HepG2 (cell line): ENCODE results near the gene ERMP1. TPM values are rescaled to one million over a fixed set of nuclear protein-coding genes. Genes with fewer than 3 reads are reported as not detected.

ENCODE experiments used
- BCL6 ChIP-seq: IDR thresholded peaks from 2 replicates; pipeline ENCODE4 v1.6.1; 2016; ENCODE audit warnings: missing genetic modification reagents, missing compliant biosample characterization
- EED ChIP-seq: sonication (generic); formaldehyde crosslinking; IDR thresholded peaks from 2 replicates; pipeline ENCODE4 v1.5.0; 2020; ENCODE audit warnings: mild to moderate bottlenecking, missing genetic modification reagents
- ETV5 ChIP-seq: IDR thresholded peaks from 2 replicates; pipeline ENCODE4 v1.6.1; 2018; ENCODE audit warnings: missing biosample characterization, missing genetic modification reagents, inconsistent platforms, borderline replicate concordance
- NFKBIZ ChIP-seq: IDR thresholded peaks from 2 replicates; pipeline ENCODE4 v1.6.1; 2018; ENCODE audit warnings: missing genetic modification reagents, missing compliant biosample characterization
- SOX6 ChIP-seq, 2 experiments: fragments of 450-650 bp in 1 of 2; sonication (generic) in 1 of 2; formaldehyde crosslinking in 1 of 2; IDR thresholded peaks; 2 replicates each; pipeline versions ENCODE4 v1.4.0 to v1.6.1; 2017 to 2020; ENCODE audit warnings: antibody characterized with exemption in 1 of 2, mild to moderate bottlenecking in 1 of 2, missing genetic modification reagents in 1 of 2
- SP1 ChIP-seq, 2 experiments: fragments of 450-650 bp in 1 of 2; sonication (generic) in 1 of 2; formaldehyde crosslinking in 1 of 2; IDR thresholded peaks; 2 replicates each; pipeline versions ENCODE4 v1.4.0 to v1.6.1; 2016 to 2020; ENCODE audit warnings: missing genetic modification reagents in 1 of 2
- XRCC5 ChIP-seq: fragments of 200-400 bp; formaldehyde crosslinking; optimal IDR thresholded peaks from 2 replicates; pipeline ENCODE3; 2017; ENCODE audit warnings: mild to moderate bottlenecking, low read length
- ZFX ChIP-seq: sonication (generic); formaldehyde crosslinking; IDR thresholded peaks from 2 replicates; pipeline ENCODE4 v1.4.0; 2020; ENCODE audit warnings: mild to moderate bottlenecking, low read depth, missing genetic modification reagents, moderate library complexity
- ZNF326 ChIP-seq: sonication (generic); formaldehyde crosslinking; IDR thresholded peaks from 2 replicates; pipeline ENCODE4 v1.4.0; 2020; ENCODE audit warnings: missing genetic modification reagents, borderline replicate concordance
- polyA plus RNA-seq, 8 experiments: library from polyadenylated mRNA; depleted of rRNA in 3 of 8; stranded (reverse) in 7 of 8; unstranded in 1 of 8; fragments of >200 nt; fragmentation: Illumina TruSeq in 4 of 8; extraction: Trizol in 4 of 8; gene quantifications; 2 replicates each; pipeline versions ENCODE4 v1.2.1 to v1.2.3, GENCODE V29; 2011 to 2016; ENCODE audit warnings: low read depth in 4 of 8, missing spikeins in 1 of 8, mixed read lengths in 1 of 8; ENCODE audit not compliant: insufficient read depth in 1 of 8
- total RNA-seq, 5 experiments: library from RNA; depleted of rRNA; stranded (reverse); fragments of >200 nt; fragmentation: Illumina TruSeq; extraction: Trizol; gene quantifications; 2 replicates each; pipeline ENCODE4 v1.2.3, GENCODE V29; 2016; ENCODE audit warnings: low read depth in 1 of 5
- TF ChIP-seq, protein P1 (sequence below): sonication (generic); formaldehyde crosslinking; conservative IDR thresholded peaks from 2 replicates; pipeline ENCODE4 v1.5.0; 2020; ENCODE audit warnings: missing genetic modification reagents
- TF ChIP-seq, protein P2 (sequence below): IDR thresholded peaks from 2 replicates; pipeline ENCODE4 v1.6.1; 2016; ENCODE audit warnings: low read depth, missing genetic modification reagents, missing compliant biosample characterization
- TF ChIP-seq, protein P3 (sequence below): sonication (generic); formaldehyde crosslinking; IDR thresholded peaks from 2 replicates; pipeline ENCODE4 v1.5.0; 2020; ENCODE audit warnings: mild to moderate bottlenecking, missing genetic modification reagents, borderline replicate concordance

ERMP1 gene
- total and polyA plus RNA-seq, 2 of the 13 experiments (the other 11 are each of a cell fraction or from before 2014, with no cell fraction given) = 40.9 to 65.4 TPM

DNA sequence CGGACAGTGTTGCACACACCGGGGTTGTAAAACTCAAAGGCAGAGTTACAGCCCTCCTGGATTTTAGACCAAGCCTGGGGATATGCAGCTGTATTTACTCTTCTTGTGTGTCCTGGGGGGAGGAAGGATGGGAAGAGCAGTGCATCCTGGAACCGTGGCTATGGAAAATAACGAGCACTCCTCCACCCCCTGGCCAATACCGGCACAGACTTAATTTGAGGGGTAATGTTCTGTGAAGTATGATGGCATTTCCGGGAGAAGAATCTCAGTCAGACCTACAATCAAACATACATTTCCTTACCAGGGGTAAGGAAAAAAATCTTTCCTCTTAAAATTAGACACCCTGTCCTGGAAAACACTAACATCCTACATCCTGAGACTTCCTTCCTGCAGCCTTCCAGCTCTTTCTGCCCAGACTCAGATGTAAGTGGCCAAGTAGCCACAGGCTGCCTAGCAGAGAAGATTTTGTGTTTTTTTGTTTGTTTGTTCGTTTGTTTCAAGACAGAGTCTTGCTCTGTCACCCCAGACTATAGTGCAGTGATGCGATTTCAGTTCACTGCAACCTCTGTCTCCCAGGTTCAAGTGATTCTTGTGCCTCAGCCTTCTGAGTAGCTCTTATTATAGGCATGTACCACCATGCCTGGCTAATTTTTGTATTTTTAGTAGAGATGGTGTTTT, 11.0 kb upstream of the ERMP1 start (continued):
- TF ChIP-seq ZNF326 (CRISPR knock-in tag) = no peak
- peak; percentile 36 for TF ChIP-seq XRCC5
- no peak for TF ChIP-seq EED (CRISPR knock-in tag)
- TF ChIP-seq ZFX (CRISPR knock-in tag) = peak; percentile 75
- TF ChIP-seq ETV5 (CRISPR knock-in tag) = peak; percentile 62
- peak; percentile 61; the same call in 1 of the 2 replicates for TF ChIP-seq NFKBIZ (CRISPR knock-in tag)
- TF ChIP-seq SOX6 (IDR thresholded peaks at IDR 0.05) = no peak
- TF ChIP-seq SOX6 (CRISPR knock-in tag; IDR thresholded peaks at IDR 0.05) = 0 out of 2 replicates have a peak, but pooled peaks have one; percentile 24
- TF ChIP-seq, protein P1, sequence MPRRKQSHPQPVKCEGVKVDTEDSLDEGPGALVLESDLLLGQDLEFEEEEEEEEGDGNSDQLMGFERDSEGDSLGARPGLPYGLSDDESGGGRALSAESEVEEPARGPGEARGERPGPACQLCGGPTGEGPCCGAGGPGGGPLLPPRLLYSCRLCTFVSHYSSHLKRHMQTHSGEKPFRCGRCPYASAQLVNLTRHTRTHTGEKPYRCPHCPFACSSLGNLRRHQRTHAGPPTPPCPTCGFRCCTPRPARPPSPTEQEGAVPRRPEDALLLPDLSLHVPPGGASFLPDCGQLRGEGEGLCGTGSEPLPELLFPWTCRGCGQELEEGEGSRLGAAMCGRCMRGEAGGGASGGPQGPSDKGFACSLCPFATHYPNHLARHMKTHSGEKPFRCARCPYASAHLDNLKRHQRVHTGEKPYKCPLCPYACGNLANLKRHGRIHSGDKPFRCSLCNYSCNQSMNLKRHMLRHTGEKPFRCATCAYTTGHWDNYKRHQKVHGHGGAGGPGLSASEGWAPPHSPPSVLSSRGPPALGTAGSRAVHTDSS = no peak
- no peak for TF ChIP-seq SP1 (IDR thresholded peaks at IDR 0.05)
- TF ChIP-seq SP1 (CRISPR knock-in tag; IDR thresholded peaks at IDR 0.05) = no peak
- TF ChIP-seq BCL6 = no peak
- TF ChIP-seq, protein P2, sequence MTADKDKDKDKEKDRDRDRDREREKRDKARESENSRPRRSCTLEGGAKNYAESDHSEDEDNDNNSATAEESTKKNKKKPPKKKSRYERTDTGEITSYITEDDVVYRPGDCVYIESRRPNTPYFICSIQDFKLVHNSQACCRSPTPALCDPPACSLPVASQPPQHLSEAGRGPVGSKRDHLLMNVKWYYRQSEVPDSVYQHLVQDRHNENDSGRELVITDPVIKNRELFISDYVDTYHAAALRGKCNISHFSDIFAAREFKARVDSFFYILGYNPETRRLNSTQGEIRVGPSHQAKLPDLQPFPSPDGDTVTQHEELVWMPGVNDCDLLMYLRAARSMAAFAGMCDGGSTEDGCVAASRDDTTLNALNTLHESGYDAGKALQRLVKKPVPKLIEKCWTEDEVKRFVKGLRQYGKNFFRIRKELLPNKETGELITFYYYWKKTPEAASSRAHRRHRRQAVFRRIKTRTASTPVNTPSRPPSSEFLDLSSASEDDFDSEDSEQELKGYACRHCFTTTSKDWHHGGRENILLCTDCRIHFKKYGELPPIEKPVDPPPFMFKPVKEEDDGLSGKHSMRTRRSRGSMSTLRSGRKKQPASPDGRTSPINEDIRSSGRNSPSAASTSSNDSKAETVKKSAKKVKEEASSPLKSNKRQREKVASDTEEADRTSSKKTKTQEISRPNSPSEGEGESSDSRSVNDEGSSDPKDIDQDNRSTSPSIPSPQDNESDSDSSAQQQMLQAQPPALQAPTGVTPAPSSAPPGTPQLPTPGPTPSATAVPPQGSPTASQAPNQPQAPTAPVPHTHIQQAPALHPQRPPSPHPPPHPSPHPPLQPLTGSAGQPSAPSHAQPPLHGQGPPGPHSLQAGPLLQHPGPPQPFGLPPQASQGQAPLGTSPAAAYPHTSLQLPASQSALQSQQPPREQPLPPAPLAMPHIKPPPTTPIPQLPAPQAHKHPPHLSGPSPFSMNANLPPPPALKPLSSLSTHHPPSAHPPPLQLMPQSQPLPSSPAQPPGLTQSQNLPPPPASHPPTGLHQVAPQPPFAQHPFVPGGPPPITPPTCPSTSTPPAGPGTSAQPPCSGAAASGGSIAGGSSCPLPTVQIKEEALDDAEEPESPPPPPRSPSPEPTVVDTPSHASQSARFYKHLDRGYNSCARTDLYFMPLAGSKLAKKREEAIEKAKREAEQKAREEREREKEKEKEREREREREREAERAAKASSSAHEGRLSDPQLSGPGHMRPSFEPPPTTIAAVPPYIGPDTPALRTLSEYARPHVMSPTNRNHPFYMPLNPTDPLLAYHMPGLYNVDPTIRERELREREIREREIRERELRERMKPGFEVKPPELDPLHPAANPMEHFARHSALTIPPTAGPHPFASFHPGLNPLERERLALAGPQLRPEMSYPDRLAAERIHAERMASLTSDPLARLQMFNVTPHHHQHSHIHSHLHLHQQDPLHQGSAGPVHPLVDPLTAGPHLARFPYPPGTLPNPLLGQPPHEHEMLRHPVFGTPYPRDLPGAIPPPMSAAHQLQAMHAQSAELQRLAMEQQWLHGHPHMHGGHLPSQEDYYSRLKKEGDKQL (CRISPR knock-in tag) = no peak
- TF ChIP-seq, protein P3, sequence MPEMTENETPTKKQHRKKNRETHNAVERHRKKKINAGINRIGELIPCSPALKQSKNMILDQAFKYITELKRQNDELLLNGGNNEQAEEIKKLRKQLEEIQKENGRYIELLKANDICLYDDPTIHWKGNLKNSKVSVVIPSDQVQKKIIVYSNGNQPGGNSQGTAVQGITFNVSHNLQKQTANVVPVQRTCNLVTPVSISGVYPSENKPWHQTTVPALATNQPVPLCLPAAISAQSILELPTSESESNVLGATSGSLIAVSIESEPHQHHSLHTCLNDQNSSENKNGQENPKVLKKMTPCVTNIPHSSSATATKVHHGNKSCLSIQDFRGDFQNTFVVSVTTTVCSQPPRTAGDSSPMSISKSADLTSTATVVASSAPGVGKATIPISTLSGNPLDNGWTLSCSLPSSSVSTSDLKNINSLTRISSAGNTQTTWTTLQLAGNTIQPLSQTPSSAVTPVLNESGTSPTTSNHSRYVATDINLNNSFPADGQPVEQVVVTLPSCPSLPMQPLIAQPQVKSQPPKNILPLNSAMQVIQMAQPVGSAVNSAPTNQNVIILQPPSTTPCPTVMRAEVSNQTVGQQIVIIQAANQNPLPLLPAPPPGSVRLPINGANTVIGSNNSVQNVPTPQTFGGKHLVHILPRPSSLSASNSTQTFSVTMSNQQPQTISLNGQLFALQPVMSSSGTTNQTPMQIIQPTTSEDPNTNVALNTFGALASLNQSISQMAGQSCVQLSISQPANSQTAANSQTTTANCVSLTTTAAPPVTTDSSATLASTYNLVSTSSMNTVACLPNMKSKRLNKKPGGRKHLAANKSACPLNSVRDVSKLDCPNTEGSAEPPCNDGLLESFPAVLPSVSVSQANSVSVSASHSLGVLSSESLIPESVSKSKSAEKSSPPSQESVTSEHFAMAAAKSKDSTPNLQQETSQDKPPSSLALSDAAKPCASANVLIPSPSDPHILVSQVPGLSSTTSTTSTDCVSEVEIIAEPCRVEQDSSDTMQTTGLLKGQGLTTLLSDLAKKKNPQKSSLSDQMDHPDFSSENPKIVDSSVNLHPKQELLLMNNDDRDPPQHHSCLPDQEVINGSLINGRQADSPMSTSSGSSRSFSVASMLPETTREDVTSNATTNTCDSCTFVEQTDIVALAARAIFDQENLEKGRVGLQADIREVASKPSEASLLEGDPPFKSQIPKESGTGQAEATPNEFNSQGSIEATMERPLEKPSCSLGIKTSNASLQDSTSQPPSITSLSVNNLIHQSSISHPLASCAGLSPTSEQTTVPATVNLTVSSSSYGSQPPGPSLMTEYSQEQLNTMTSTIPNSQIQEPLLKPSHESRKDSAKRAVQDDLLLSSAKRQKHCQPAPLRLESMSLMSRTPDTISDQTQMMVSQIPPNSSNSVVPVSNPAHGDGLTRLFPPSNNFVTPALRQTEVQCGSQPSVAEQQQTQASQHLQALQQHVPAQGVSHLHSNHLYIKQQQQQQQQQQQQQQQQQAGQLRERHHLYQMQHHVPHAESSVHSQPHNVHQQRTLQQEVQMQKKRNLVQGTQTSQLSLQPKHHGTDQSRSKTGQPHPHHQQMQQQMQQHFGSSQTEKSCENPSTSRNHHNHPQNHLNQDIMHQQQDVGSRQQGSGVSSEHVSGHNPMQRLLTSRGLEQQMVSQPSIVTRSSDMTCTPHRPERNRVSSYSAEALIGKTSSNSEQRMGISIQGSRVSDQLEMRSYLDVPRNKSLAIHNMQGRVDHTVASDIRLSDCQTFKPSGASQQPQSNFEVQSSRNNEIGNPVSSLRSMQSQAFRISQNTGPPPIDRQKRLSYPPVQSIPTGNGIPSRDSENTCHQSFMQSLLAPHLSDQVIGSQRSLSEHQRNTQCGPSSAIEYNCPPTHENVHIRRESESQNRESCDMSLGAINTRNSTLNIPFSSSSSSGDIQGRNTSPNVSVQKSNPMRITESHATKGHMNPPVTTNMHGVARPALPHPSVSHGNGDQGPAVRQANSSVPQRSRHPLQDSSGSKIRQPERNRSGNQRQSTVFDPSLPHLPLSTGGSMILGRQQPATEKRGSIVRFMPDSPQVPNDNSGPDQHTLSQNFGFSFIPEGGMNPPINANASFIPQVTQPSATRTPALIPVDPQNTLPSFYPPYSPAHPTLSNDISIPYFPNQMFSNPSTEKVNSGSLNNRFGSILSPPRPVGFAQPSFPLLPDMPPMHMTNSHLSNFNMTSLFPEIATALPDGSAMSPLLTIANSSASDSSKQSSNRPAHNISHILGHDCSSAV = no peak
